ENCODE results near the gene MGMT.

Gene MGMT

DNA sequence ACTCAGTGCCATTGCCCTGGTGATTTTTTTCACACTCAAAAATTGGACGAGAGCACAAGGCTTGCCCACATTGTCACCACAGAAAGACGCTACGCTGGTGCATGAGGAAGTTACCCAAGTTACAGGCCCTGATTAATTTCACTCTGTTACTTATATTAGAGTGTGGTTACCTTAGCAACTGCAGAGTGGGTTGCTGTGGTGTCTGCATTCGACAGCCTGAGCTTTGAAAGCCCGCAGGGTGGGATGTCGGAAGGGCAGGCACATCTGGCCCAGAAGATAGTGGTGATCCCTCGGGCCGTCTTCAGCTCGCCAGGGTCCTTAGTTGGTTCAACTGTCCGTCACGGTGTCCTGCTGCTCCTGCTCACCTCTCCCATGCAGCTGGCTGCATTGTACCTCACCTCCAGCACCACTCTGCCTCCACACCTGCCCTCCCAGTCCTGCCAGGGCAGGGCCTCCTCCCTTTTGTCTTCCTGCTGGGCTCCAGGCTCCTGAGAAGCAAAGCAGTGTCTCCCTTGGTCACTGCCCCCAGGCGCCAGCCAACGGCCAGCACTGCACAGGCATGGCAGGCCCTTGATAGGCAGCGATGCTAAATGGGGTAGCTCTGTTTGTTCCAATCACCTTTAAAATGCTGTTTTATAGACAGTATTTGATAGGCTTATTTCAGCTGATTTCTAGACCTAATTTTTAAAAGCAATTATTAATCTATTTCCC, 329.8 kb downstream of the MGMT start:
- DNase-seq (ENCODE audit: low read depth in 2 of 2), result no peak

DNA sequence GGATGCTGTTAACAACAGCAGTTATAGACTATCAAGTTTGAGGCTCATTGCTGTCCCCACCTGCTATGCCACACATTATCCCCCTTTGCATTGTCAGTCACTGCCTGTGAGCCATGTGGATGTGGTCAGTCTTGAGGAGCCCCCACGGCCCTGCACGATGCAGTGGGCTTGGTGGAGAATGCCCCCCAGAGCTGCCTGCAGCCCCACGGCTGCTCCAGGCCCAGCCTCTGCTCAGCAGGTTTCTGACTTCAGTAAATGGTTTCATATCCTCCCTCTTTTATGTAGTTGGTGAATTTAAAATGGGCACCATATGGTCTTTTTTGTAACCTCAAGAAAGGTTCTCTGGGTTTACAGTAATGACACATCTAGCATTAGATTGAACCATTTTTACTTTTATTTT, 332.9 kb downstream of the MGMT start:
- DNase-seq (ENCODE audit: low read depth in 2 of 2), result no peak

DNA sequence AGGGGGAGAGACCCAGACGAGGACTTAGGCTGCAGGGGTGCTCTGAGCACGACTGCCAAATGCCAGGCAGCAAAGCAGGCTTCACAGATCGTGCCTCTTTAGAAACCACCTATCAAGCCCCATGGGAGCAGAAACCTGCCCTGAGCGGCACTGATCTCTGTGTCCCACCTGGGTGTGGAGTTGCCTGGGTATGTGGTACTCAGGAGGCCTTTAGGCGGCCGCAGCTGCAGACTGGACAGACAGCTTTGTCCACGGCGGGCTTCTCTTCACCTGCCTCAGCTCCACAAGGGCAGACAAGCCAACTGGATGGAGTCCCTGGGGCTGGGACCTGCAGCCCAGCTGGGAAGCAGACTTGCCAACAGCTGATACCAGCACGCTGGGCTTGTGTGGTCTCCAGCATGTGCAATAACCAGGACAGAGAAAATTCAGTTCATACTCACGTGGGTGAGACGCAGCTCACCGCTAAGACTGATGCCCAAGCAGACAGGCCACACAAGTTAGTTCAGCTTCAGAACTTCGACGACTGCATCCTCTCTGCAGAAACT, 333.8 kb downstream of the MGMT start:
- no peak for DNase-seq (ENCODE audit: low read depth in 2 of 2)

DNA sequence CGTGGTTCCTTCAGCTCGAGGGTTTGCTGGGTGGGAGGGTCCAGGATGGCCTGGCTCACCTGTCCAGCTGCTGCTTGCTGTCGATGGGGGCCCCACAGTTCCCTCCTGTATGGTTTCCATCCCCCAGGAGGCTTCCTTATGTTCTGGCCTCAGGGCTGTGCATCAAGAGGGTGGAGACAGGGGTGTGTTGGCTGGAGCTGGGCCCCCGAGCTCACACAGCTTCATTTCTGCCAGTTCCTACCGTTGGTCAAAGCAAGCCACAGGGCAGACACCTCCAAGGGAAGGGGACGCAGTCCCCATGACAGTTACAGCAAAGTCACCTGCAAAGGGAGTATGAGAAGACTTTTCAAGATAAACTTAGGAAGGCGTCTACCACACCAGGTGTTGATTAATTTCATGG, 340.2 kb downstream of the MGMT start:
- no peak for DNase-seq (ENCODE audit: low read depth in 2 of 2)

DNA sequence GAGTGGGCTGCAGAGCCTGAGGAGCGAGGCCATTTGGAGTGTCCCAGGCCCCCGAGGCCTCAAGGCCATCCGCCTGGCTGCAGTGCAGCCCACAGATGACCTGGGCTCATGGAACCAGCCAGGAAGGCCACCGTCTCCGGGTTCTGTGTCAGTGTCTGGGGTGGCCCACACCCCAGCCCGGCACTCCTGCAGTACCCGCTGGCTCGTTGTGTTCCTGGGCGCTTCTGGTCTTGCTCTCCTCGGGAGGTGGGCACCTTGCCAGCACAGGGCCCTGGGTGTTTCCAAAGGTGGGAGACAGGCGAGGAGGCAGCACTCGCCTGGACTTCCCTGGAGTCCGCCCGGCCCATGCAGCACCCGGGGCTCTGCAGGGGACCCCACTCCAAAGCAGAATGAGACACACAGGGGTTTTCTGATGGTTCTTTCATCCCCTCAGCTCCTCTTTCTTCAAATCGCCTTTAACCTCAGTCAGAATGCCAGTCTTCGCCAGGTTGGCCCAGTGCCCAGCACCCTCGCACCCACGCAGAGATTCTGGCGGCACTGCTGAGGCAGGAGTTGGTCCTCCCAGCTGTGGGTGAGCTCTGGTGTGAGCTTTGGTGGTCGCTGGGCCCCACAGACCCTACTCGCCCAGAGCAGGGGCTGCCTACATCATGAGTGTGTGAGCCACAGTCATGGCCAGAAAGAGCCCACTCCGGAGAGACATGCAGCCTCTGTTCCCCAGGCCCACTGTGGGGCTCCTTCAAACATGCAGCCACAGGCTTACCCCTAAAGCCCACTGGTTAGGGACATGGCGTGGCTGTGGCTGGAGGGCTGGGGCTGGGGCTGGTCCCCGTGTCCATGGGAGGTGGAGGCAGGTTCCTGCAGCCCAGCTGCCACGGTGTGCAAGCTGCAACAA, 341.3 kb downstream of the MGMT start:
- DNase-seq (ENCODE audit: low read depth in 2 of 2), result no peak

DNA sequence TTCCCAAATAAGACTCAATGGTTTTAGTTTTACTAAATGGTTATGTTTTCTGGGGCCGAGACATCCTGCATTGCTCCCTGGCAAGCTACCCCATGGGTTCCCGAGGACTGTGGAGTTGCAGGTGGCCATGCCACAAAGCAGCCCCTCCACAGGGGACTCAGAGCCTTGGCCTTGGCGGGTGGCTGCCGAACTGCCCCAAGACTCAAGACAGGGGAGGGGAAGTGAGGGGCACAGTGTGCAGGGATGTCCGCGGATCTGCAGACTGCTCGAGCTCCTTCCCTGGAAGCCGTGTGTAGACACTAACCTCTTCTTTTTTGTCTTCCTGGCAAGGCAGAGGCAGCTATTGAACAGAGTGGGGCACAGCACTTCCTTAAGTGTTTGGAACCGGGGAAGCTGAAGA, 342.4 kb downstream of the MGMT start:
- no peak for DNase-seq (ENCODE audit: low read depth in 2 of 2)

DNA sequence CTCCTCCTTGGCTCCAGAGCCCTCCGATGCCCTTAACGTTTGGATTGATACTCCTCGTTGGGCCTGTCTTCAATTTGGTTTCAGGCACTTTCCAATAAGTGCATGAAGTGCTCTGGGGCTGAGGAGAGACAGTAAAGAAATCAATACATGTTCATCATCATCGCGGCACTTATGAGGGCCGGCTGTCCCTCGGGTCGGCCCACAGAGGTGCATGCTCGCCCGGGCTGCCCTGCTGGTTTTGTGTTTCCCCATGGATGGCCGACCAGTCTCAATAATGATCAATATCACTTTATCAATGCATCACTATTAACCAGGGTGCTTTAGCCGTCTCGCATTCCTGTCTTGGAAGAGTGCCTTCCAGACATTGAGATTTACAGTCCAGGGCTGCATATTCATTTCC, 342.8 kb downstream of the MGMT start:
- DNase-seq (ENCODE audit: low read depth in 2 of 2), result no peak

DNA sequence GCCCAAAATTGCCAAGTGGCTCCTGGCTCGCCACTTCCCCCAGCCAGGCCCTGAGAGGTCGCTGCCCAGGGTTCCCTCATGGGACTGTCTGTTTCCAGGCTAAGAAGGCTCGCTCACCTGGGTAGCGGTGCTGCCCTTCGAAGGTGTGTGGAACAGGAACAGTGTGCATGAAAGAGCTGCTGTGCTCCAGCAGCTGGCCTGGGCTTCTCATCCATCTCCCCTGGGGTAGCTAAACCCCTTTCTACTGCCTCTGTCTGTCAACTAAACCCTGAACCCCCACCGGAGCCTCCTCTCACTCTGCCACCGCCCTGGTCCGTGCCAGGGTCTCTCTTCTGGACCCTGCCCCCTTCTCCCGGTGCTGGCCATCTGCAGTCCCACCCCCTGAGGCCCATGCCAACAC, 344.2 kb downstream of the MGMT start:
- no peak for DNase-seq (ENCODE audit: low read depth in 2 of 2)

DNA sequence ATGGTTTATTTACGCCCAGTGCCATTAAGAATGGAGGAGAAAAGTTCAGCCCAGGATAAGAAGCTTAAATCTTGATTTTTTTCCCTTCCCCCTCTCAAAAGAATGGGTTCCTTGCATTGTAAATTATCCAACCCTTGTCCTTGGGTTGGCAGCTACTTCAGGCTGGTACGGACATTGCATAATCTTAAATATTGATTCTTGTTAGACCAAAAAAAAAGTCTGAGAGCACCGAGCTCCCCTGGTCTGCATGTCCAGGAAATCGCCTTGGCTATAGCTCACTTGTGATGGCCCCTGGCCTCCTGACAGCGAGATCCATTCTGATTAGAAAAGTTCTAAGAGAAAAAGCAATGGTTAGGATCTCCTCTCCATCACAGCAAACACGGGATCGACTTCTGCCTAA, 345.4 kb downstream of the MGMT start:
- no peak for DNase-seq (ENCODE audit: low read depth in 2 of 2)

DNA sequence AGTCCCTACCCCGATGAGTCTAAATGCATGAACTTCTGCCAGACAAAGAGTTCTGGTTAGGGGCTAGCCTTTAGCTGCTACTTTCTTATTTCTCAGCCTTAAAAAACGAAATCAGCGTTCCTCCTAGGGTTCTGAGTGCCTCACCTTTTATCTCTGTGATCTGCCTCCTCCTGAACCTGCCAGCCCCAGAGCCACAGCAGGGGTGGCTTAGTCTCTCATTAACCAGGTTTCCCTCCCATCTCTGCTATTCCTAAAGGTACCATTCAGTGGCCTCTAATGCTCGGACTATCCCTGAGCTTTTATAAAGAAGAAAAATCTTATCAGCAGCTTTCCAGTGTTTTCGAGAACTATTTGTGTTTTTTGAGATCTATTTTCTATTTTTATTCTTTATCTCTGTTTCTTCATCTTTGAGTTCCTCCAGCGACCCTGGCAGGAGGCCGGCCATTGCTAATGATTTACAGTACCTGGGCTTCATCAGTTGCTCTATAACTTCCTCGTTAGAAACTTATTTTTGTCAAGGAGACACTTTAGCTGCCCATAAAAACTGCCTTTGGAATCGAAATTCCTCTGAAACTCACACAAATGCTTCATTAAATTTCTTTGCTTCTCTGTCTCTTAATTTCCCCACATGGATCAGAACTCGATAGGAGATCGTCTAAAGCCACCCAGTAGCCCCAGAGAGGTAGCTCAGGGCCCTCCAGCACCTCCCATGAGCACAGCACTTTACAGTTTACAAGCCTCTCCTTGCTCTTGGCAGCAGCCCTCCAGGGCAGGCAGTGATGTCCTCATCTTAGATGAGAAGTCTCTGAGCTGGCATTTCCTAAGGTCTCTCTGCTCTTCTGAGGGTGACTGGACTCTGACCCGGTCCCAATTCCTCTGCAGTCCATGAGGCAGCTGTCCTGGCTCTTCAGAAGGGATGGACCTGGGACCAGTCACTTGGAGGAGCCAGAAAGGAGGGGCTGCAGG, 347.9 kb downstream of the MGMT start:
- no peak for DNase-seq (ENCODE audit: low read depth in 2 of 2)

DNA sequence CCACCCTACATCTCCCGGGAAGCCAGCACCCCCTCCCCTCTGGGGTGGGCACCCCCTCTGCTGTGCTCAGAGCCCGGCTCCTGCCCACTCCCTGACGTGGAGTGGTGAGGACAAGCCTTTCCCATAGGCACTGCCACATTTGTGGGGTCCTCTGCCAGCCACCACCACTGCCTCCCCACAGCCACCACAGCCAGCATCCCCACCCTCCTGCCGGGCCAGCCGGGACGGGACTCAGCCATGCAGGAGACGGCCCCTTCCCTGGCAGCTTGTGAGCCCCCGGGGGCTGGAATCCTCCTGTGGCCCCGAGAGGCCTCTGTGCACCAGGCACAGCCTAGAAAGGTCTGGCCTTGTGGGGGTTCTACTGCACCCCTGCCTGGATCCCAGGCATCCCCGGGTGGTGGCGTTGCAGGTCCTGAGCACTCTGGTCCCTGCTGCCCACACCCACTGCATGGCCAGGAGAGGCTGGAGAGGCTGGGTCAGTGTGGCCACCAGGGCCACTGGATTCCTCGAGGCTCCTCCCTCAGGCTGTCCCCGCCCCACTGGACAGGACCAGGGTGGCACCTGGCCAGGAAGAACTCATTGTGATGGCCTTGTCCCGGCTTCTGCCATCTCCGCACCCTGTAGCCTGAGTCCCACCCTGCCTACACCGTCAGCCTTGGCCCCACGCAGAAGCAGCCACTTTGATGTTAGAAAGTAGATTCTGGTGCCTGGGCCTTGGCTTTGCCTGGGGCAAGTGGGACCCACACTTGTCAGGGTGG, 349.0 kb downstream of the MGMT start:
- no peak for DNase-seq (ENCODE audit: low read depth in 2 of 2)

DNA sequence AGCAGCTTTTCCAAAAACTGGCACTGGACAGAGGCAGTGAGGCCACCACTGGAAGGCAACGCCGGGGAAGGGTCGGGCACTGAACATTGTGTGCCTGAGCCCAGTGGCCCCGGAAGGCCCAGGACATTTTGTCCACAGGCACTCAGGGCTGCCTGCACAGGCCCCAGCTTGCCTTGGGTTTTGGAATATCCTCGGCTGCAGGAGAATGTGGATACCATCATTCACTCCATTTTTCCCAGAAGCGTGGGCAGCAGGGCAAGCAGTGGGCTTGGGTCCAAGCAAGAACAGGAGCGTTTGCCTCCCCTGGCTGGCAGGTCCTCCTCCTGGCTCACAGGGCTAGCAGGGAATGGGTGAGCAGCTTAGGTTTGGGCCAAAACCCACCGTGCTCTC, 349.6 kb downstream of the MGMT start:
- DNase-seq (ENCODE audit: low read depth in 2 of 2), result no peak

Measured in stimulated activated CD4-positive, alpha-beta T cell treated with anti-CD3 and anti-CD28 coated beads, Interleukin-12 subunit alpha, Interleukin-12 subunit beta, amount 100 ng/mL, for 24 hours (primary cell).